ENCODE results near the gene RPS19BP1.

The RPS19BP1 gene

DNA sequence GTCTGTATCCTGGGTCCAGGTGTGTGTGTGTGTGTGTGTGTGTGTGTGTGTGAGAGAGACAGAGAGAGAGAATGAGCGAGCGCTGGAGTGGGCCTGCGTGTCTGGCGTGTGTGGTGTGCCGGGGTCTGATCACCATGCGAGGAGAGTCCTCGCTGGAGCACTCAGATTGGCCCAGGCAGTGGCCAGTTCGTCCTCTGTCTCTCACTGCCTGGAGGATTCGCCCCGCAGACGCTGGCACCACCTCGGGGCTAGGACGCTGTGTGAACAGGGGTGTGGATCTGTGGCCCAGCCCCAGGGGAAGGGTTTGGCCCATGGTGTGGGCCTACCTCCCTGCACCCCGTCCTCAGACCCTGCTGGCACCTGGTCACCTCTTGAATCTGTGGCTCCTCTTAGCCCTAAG lies 26.4 kb upstream of the RPS19BP1 start:
- WGBS, result 88% methylated on average over 14 of the region's 14 CpGs
- no peaks in the 10 kb centered on the region for H3K36me3 ChIP-seq (ENCODE audit: control insufficient read depth in 1 of 2, insufficient read depth in 2 of 2, low read depth in 1 of 2, low read length in 2 of 2)
- peaks cover 15% of the 10 kb centered on the region for H3K4me1 ChIP-seq (ENCODE audit: control insufficient read depth, insufficient read depth, low read depth, low read length)
- no peak overlapping the region for H3K9ac ChIP-seq (ENCODE audit: low read length)
- H3K79me1 ChIP-seq (replicated peaks; ENCODE audit: low read length, poor library complexity, severe bottlenecking), result no peaks in the 10 kb centered on the region
- H3K27me3 ChIP-seq (ENCODE audit: control insufficient read depth in 1 of 2, insufficient read depth in 1 of 2, low read length in 2 of 2), result peaks cover 82 to 87% of the 10 kb centered on the region in 2 experiments
- H3K4me3 ChIP-seq (ENCODE audit: insufficient read depth in 1 of 2, low read depth in 1 of 2, low read length in 2 of 2), result no peak overlapping the region
- no peak overlapping the region for H2BK120ac ChIP-seq (ENCODE audit: low read depth, low read length)
- no peak overlapping the region for H2AFZ ChIP-seq (ENCODE audit: low read depth, low read length)
- H3K4ac ChIP-seq (ENCODE audit: low read depth in 1 of 2, low read length in 2 of 2), result no peak overlapping the region
- no peak overlapping the region for H3K23ac ChIP-seq (ENCODE audit: low read length in 2 of 2)
- no peak overlapping the region for H3K27ac ChIP-seq (ENCODE audit: low read length, poor library complexity, severe bottlenecking)
- no peak overlapping the region for H3K18ac ChIP-seq (ENCODE audit: low read depth in 1 of 2, low read length in 2 of 2)
- H2AK5ac ChIP-seq (ENCODE audit: low read length, severe bottlenecking), result no peak overlapping the region
- no peak overlapping the region for H2BK5ac ChIP-seq (ENCODE audit: low read depth, low read length, poor library complexity, severe bottlenecking)
- H3K14ac ChIP-seq (ENCODE audit: low read length in 2 of 2), result no peak overlapping the region
- no peak overlapping the region for H3K4me2 ChIP-seq (ENCODE audit: low read length, poor library complexity, severe bottlenecking)
- H4K8ac ChIP-seq (ENCODE audit: low read length), result no peak overlapping the region
- H3K9me3 ChIP-seq (ENCODE audit: control insufficient read depth, low read length), result no peaks in the 10 kb centered on the region
- no peak overlapping the region for H2BK15ac ChIP-seq (ENCODE audit: low read depth, poor library complexity, severe bottlenecking)
- H4K91ac ChIP-seq (ENCODE audit: low read length), result no peak overlapping the region
- H2BK12ac ChIP-seq (ENCODE audit: low read length in 2 of 2), result no peak overlapping the region
- DNase-seq, result no peak

DNA sequence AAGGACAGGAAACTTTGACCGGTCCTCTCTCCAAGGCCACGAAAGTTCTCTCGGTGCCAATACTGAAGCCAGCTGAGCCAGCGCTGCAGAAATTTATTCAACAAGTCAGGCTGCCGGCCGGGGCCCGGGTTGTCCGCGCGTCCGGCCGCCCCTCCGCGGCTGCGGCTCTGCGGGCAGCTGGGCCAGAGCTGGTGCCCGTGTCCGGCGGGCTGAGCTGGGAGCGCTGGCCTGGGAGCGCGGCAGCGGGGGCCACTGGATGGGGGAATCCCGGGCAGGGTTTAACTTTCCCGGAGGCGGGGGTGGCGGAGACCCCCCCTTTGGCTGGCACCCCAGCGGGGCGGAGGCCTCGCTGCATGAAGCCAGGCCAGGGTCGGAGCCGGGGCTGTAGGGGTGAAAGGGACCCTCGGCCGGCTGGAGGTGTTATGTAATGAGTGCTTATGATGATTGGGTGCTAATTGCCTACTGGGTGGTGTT lies 25.7 kb upstream of the RPS19BP1 start:
- H3K79me1 ChIP-seq (replicated peaks; ENCODE audit: low read length, poor library complexity, severe bottlenecking), result no peaks in the 10 kb centered on the region
- 14% methylated on average over 33 of the region's 34 CpGs for WGBS
- H2BK120ac ChIP-seq (ENCODE audit: low read depth, low read length), result no peak overlapping the region

DNA sequence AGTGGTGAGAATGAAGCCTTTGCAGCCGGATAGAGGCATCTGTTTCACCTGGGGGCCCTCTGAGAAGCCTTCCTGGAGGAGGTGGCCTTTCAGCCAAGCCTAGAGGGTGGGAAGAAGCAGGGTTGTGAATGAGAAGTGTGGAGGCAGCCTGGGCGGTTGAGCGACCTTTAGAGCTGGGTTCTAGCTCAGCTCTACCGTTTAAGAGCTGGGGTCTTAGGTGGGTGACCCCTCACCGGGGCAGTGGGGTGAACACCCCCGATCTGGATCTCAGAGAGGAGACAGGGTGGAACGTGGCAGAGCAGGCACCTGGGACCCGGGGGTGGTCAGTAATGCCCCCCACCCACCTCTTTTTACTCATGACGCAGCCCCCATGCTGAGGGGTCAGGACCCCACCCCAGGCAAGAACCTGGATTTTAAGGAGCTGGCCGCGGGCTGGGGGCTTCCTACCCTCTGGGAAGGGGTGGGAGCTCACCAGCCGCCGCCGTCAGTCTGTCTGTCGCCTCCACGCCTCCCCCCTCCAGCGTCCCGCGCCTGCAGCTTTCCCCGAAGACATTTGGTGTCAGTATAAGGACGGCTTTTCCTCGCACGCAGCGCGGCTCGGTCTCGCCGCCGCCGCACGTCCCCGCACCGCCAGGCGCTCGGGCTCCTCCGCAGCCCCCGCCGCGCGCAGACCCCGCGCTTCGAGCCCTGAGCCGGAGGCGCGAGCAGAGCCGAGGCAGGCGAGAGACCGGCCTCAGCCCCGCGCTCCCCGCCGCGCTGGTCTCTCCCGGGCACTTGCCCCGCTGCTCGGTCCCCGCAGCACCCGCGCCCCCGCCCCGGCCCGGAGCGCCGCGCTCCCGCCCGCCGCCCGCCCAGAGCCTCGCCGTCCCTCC lies 24.7 kb upstream of the RPS19BP1 start:
- Histone ChIP-seq H3K9me3 (ENCODE audit: control insufficient read depth, low read length) (no peaks in the 10 kb centered on the region), H3K14ac (ENCODE audit: low read length in 2 of 2) (no peak overlapping the region), H3K9ac (ENCODE audit: low read length) (no peak overlapping the region), H2BK120ac (ENCODE audit: low read depth, low read length) (no peak overlapping the region), H3K79me1 (replicated peaks; ENCODE audit: low read length, poor library complexity, severe bottlenecking) (no peaks in the 10 kb centered on the region), H3K4ac (ENCODE audit: low read depth in 1 of 2, low read length in 2 of 2) (no peak overlapping the region), H3K4me2 (ENCODE audit: low read length, poor library complexity, severe bottlenecking) (peak overlapping the region; percentile 67), H2BK12ac (ENCODE audit: low read length in 2 of 2) (no peak overlapping the region), H4K91ac (ENCODE audit: low read length) (no peak overlapping the region), H2BK5ac (ENCODE audit: low read depth, low read length, poor library complexity, severe bottlenecking) (no peak overlapping the region), H3K36me3 (ENCODE audit: control insufficient read depth in 1 of 2, insufficient read depth in 2 of 2, low read depth in 1 of 2, low read length in 2 of 2) (no peaks in the 10 kb centered on the region), H2AK5ac (ENCODE audit: low read length, severe bottlenecking) (no peak overlapping the region), H3K27ac (ENCODE audit: low read length, poor library complexity, severe bottlenecking) (no peak overlapping the region), H3K4me3 (ENCODE audit: insufficient read depth in 1 of 2, low read depth in 1 of 2, low read length in 2 of 2) (peak overlapping the region in 1 of 2 experiments; percentile 21), H4K8ac (ENCODE audit: low read length) (no peak overlapping the region), H3K27me3 (ENCODE audit: control insufficient read depth in 1 of 2, insufficient read depth in 1 of 2, low read length in 2 of 2) (peaks cover 80 to 82% of the 10 kb centered on the region in 2 experiments), H2BK15ac (ENCODE audit: low read depth, poor library complexity, severe bottlenecking) (no peak overlapping the region), H2AFZ (ENCODE audit: low read depth, low read length) (no peak overlapping the region), H3K4me1 (ENCODE audit: control insufficient read depth, insufficient read depth, low read depth, low read length) (peaks cover 15% of the 10 kb centered on the region), H3K18ac (ENCODE audit: low read depth in 1 of 2, low read length in 2 of 2) (no peak overlapping the region), H3K23ac (ENCODE audit: low read length in 2 of 2) (peak overlapping the region in 1 of 2 experiments; percentile 13)
- WGBS, result 18% methylated on average over 24 of the region's 72 CpGs
- DNase-seq, result peak; percentile 16

More for the DNA sequence above, 25.7 kb upstream of the RPS19BP1 start:
- Histone ChIP-seq H4K8ac (ENCODE audit: low read length) (no peak overlapping the region), H3K9me3 (ENCODE audit: control insufficient read depth, low read length) (no peaks in the 10 kb centered on the region), H2AK5ac (ENCODE audit: low read length, severe bottlenecking) (no peak overlapping the region), H3K4me1 (ENCODE audit: control insufficient read depth, insufficient read depth, low read depth, low read length) (peaks cover 15% of the 10 kb centered on the region), H3K27ac (ENCODE audit: low read length, poor library complexity, severe bottlenecking) (no peak overlapping the region), H4K91ac (ENCODE audit: low read length) (no peak overlapping the region), H2AFZ (ENCODE audit: low read depth, low read length) (no peak overlapping the region), H2BK12ac (ENCODE audit: low read length in 2 of 2) (no peak overlapping the region), H3K9ac (ENCODE audit: low read length) (no peak overlapping the region), H3K27me3 (ENCODE audit: control insufficient read depth in 1 of 2, insufficient read depth in 1 of 2, low read length in 2 of 2) (peaks cover 80 to 82% of the 10 kb centered on the region in 2 experiments), H3K18ac (ENCODE audit: low read depth in 1 of 2, low read length in 2 of 2) (no peak overlapping the region), H2BK15ac (ENCODE audit: low read depth, poor library complexity, severe bottlenecking) (no peak overlapping the region), H3K14ac (ENCODE audit: low read length in 2 of 2) (no peak overlapping the region), H3K4me3 (ENCODE audit: insufficient read depth in 1 of 2, low read depth in 1 of 2, low read length in 2 of 2) (no peak overlapping the region), H3K23ac (ENCODE audit: low read length in 2 of 2) (no peak overlapping the region), H3K4ac (ENCODE audit: low read depth in 1 of 2, low read length in 2 of 2) (no peak overlapping the region), H3K4me2 (ENCODE audit: low read length, poor library complexity, severe bottlenecking) (no peak overlapping the region), H2BK5ac (ENCODE audit: low read depth, low read length, poor library complexity, severe bottlenecking) (no peak overlapping the region), H3K36me3 (ENCODE audit: control insufficient read depth in 1 of 2, insufficient read depth in 2 of 2, low read depth in 1 of 2, low read length in 2 of 2) (no peaks in the 10 kb centered on the region)
- DNase-seq, result no peak

DNA sequence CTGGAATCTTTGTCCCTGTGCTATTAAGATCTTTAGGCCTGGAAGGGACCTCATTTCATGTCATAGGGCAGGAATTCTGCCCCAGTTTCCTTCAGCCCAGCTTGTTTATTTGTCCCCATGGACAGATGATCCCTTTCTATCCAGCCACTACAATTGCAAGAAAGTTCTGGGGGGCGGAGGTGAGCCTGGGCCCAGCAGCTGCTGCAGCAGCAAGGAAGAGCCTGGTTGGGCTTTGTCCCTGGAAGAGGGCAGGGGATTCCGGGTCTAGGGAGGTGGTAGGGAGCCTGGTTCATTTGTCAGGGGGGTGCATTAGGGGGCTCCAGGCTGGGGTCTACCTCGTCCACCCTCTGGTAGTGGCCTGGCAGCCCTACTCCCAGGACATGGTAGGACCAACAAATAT lies 21.6 kb upstream of the RPS19BP1 start:
- Histone ChIP-seq H2BK5ac (ENCODE audit: low read depth, low read length, poor library complexity, severe bottlenecking) (no peak overlapping the region), H2BK120ac (ENCODE audit: low read depth, low read length) (no peak overlapping the region), H3K36me3 (ENCODE audit: control insufficient read depth in 1 of 2, insufficient read depth in 2 of 2, low read depth in 1 of 2, low read length in 2 of 2) (no peaks in the 10 kb centered on the region), H4K8ac (ENCODE audit: low read length) (no peak overlapping the region), H3K4me2 (ENCODE audit: low read length, poor library complexity, severe bottlenecking) (no peak overlapping the region), H3K23ac (ENCODE audit: low read length in 2 of 2) (no peak overlapping the region), H3K4ac (ENCODE audit: low read depth in 1 of 2, low read length in 2 of 2) (no peak overlapping the region), H3K4me3 (ENCODE audit: insufficient read depth in 1 of 2, low read depth in 1 of 2, low read length in 2 of 2) (no peak overlapping the region), H3K27ac (ENCODE audit: low read length, poor library complexity, severe bottlenecking) (no peak overlapping the region), H3K79me1 (replicated peaks; ENCODE audit: low read length, poor library complexity, severe bottlenecking) (no peaks in the 10 kb centered on the region), H2BK15ac (ENCODE audit: low read depth, poor library complexity, severe bottlenecking) (no peak overlapping the region), H2AK5ac (ENCODE audit: low read length, severe bottlenecking) (no peak overlapping the region), H3K18ac (ENCODE audit: low read depth in 1 of 2, low read length in 2 of 2) (no peak overlapping the region), H2AFZ (ENCODE audit: low read depth, low read length) (no peak overlapping the region), H3K9me3 (ENCODE audit: control insufficient read depth, low read length) (no peaks in the 10 kb centered on the region), H3K4me1 (ENCODE audit: control insufficient read depth, insufficient read depth, low read depth, low read length) (peaks cover 11% of the 10 kb centered on the region), H4K91ac (ENCODE audit: low read length) (no peak overlapping the region), H3K9ac (ENCODE audit: low read length) (no peak overlapping the region), H2BK12ac (ENCODE audit: low read length in 2 of 2) (no peak overlapping the region), H3K27me3 (ENCODE audit: control insufficient read depth in 1 of 2, insufficient read depth in 1 of 2, low read length in 2 of 2) (peaks cover 75 to 79% of the 10 kb centered on the region in 2 experiments), H3K14ac (ENCODE audit: low read length in 2 of 2) (no peak overlapping the region)
- 46% methylated on average over 3 of the region's 3 CpGs for WGBS
- DNase-seq, result no peak

Data from mesenchymal stem cell (in vitro differentiated cells and primary cell).